ENCODE results near the gene CRACR2B.

CRACR2B gene

GRCh38 chr11:825366-826226 is 2.1 kb upstream of the CRACR2B start:
- DNase-seq: no peak

GRCh38 chr11:826227-826621 is 1.5 kb upstream of the CRACR2B start:
- no peak for DNase-seq

- no peak for DNase-seq
These were observed 928 bp upstream of the CRACR2B start for GRCh38 chr11:826836-827145.

- DNase-seq: no peak
These were observed 398 bp upstream of the CRACR2B start for GRCh38 chr11:827146-827896.

GRCh38 chr11:828506-829175 is 922 bp downstream of the CRACR2B start:
- DNase-seq: no peak

- DNase-seq: no peak
These were observed 1.6 kb downstream of the CRACR2B start for GRCh38 chr11:829176-829846.

- no peak for DNase-seq
These were observed 2.2 kb downstream of the CRACR2B start for GRCh38 chr11:829847-830294.

- DNase-seq: peak in 9 of 58 donors; percentile 26 to 48 (median 35)
These were observed 2.8 kb downstream of the CRACR2B start for GRCh38 chr11:830295-831117.

GRCh38 chr11:831118-831864 is 3.6 kb downstream of the CRACR2B start:
- DNase-seq: no peak

- no peak for DNase-seq
These were observed 4.3 kb downstream of the CRACR2B start for GRCh38 chr11:831961-832528.

- DNase-seq: peak in 3 of 58 donors; percentile 26 to 44 (median 35)
These were observed 4.9 kb downstream of the CRACR2B start, which contains the start of gene CD151 for GRCh38 chr11:832529-833113. Gene CD151, plus strand, starts transcription at chr11:832952. Its CDS starts 3,118 bp downstream, at chr11:836070.

GRCh38 chr11:833114-833791 is 5.5 kb downstream of the CRACR2B start:
- DNase-seq: no peak

- DNase-seq: no peak
These were observed 6.2 kb downstream of the CRACR2B start for GRCh38 chr11:833849-834311.

- peak in 14 of 58 donors; percentile 24 to 85 (median 43) for DNase-seq
These were observed 6.9 kb downstream of the CRACR2B start for GRCh38 chr11:834371-835316.

- no peak for DNase-seq
These were observed 8.6 kb downstream of the CRACR2B start for GRCh38 chr11:836274-836673.

- no peak for DNase-seq
These were observed 9.0 kb downstream of the CRACR2B start for GRCh38 chr11:836700-837099.
